GM12891 (cell line): ENCODE results near the gene FKBP3.
A peak's percentile ranks its signal among the peaks of the same experiment; 100 is the strongest.
"Not testable (repeated sequence)": the region's sequence is repeated elsewhere in the genome, so short reads cannot be mapped to it uniquely, and the experiment has no call there.

Experiments
- DNase-seq: peaks from one replicate; pipeline ENCODE4 v3.0.0; 2011; ENCODE audit warnings: low spot score; ENCODE audit not compliant: insufficient read length
- FAIRE-seq: peaks from 2 replicates; lab custom pipeline; 2011; peaks lifted over from hg19 to GRCh38; lab: Jason Lieb, UNC
- PAX5 ChIP-seq: IDR thresholded peaks from 2 replicates; pipeline ENCODE4 v1.6.1; 2011; ENCODE audit warnings: low read length, moderate library complexity, mild to moderate bottlenecking; ENCODE audit not compliant: insufficient read depth, severe bottlenecking
- POLR2A ChIP-seq: IDR thresholded peaks from 2 replicates; pipeline ENCODE4 v1.6.1; 2011; ENCODE audit warnings: low read depth, low read length, control low read depth
- POLR2AphosphoS5 ChIP-seq: IDR thresholded peaks from 2 replicates; pipeline ENCODE4 v1.6.1; 2011; ENCODE audit warnings: low read depth, low read length, control low read depth
- POU2F2 ChIP-seq: IDR thresholded peaks from 2 replicates; pipeline ENCODE4 v1.6.1; 2011; ENCODE audit warnings: low read depth, mild to moderate bottlenecking, control low read depth, low read length, moderate library complexity
- SPI1 ChIP-seq: IDR thresholded peaks from 2 replicates; pipeline ENCODE4 v1.6.1; 2011; ENCODE audit warnings: low read depth, low read length, control low read depth
- TAF1 ChIP-seq: IDR thresholded peaks from 2 replicates; pipeline ENCODE4 v1.6.1; 2011; ENCODE audit warnings: low read depth, low read length, control low read depth

Gene FKBP3

DNA sequence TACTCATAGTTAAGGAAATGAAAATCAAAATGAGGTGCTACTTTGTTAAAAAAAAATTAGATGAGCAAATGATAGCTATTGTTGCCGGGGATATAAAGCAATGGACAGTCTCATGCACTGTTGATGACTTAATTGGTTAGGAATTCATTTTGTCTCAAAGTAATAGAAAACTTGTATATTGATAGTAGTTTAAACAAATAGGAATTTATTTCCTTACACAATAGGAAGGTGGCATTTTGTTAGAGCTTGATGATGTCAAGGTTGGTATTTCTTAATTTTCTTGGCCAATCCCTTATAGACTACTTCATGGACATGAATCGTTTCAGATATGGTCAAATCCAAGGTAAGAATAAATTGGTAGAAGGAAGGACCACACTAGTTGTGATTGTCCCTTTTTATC is 42.6 kb downstream of the FKBP3 start:
- TF ChIP-seq TAF1 (no peak), POLR2A (no peak), PAX5 (no peak), SPI1 (no peak)
- DNase-seq (no peak), FAIRE-seq (no peak)

DNA sequence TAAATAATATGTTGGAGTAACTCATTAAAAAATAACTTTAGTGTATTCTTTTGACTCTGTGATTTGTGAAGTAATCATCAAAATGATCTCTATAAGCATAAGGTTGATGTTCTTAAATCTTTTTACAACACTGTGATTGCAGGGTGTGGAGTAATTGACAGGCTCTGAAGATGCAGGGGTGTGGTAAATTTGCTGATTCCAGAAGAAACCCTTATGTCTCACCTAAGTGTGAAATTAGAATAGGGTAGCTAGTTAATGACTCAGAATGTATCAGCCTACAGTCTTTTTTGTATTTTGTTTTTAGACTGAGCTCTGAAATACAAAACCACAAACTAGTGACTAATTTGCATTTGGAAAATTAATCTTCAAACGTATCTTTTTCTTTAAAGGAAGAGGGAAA is 44.5 kb downstream of the FKBP3 start:
- FAIRE-seq (no peak), DNase-seq (no peak)
- TF ChIP-seq POLR2AphosphoS5 (no peak), TAF1 (no peak), POLR2A (no peak), POU2F2 (no peak), PAX5 (no peak), SPI1 (no peak)

DNA sequence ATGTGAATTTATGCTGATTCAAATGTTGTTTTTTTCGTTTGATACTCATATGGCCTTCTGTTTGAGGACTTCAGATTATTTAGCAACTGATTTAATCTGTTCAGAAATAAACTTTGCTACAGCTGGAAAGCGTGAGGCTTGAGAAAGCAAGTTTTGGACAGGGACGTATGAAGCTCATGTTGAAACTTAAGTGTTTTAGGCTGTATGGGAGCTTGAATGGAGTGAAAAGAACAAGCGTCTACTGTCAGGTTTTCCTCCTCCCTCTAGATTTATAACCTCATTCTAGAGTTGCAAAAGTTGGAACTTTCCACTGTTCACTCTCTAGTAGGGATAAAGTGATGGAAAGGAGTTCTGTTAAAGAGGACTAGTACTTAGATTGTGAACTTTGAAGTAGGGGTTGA is 49.3 kb downstream of the FKBP3 start:
- peak; percentile 65 for FAIRE-seq
- TF ChIP-seq PAX5 = no peak
- TF ChIP-seq TAF1 = no peak
- no peak for TF ChIP-seq SPI1
- no peak for TF ChIP-seq POLR2A
- no peak for TF ChIP-seq POU2F2
- TF ChIP-seq POLR2AphosphoS5 = no peak
- DNase-seq = no peak

DNA sequence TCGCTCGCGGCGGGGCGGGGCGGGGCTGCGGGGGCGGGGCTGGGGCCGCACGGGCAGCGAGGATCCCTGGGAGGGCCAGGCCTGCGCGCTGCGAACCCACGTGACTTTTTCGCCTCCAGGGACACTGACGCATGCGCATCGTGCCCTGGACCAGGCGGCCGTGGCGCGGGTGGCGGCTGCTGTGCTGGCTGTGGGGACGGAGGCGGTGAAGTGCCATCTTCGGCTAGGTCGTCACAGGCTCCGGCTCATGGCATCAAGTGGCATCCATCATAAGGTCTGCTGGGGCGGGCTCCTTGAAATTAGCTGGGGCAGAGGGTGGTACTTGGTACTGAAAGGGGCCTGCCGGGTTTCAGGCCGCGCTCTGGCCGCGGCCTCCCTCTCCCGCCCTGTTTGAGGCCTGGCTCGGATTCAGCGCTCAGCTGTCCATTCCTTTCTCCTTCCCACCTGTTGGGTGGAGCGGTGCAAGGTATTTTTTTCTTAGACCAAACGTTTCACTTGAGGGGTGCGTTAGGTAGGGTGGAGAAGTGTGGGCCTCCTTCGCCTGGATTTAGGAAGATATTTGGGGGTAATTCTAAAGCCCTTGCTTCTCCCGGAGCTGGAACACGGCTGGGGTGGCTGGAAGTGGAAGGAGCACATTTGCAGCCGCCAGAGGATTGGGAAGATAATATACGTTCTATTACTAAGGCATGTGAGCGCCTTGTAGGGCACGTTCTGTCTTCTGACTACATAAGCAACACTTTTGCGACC is 50.1 kb downstream of the FKBP3 start, which contains the start of gene PRPF39:
TSS of gene PRPF39 (plus strand) at position 141 of the 747 bp plus-strand sequence. CDS start 11,124 bp downstream, outside the sequence.
- FAIRE-seq (peak; percentile 92), DNase-seq (peak; percentile 93)
- TF ChIP-seq PAX5 (no peak), POLR2AphosphoS5 (peak; percentile 95), POLR2A (peak; percentile 92), POU2F2 (no peak), SPI1 (no peak), TAF1 (peak; percentile 52; the same call in 1 of the 2 replicates)

DNA sequence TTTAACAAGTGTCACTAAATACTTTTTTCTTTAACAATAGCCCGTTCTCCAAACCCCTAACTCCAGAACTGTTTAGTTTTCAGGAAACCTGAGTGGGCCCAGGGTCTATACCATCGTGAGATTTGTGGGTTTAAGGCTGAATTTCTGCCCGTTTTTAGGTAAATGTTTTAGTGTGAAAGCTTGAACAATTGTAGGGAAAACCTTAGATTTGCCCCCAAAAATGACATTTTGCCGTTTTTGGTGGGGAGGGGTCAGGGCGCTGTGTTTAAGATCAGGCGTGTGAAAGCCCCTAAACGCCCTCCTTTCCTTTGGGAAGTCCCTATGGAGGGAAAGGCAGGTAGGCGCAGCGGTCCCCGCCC is 50.7 kb downstream of the FKBP3 start:
- TF ChIP-seq PAX5 = no peak
- 0 out of 2 replicates have a peak, but pooled peaks have one; percentile 1 for TF ChIP-seq POU2F2
- DNase-seq (no peak), FAIRE-seq (no peak)

DNA sequence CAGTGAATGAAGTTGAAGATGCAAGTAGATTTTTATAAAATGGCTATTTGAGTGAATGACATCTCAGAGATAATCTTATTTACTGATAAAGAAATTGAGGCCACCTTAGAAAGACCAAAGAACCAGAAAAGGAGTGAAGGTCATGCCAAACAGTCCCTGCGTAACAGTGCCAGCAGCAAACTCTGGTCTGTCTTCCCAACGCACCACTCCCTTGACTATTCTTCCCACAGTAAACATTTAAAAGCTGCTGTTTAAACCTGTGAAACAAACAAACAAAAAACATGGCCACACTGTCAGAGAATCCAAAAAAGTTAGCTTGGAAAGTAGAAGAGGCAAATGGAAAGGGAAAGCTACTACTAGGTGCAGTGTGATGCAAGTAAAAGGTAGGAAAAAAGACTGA is 51.9 kb downstream of the FKBP3 start:
- no peak for DNase-seq
- no peak for TF ChIP-seq POLR2A
- TF ChIP-seq TAF1 = no peak
- TF ChIP-seq POLR2AphosphoS5 = no peak
- TF ChIP-seq PAX5 = no peak
- TF ChIP-seq SPI1 = no peak
- TF ChIP-seq POU2F2 = no peak
- FAIRE-seq = no peak

DNA sequence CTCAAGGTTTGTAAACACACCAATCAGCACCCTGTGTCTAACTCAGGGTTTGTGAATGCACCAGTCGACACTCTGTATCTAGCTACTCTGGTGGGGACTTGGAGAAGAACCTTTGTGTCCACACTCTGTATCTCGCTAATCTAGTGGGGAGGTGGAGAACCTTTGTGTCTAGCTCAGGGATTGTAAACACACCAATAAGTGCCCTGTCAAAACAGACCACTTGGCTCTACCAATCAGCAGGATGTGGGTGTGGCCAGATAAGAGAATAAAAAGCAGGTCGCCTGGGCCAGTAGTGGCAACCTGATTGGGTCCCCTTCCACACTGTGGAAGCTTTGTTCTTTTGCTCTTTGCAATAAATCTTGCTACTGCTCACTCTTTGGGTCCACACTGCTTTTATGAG is 53.2 kb downstream of the FKBP3 start:
- not testable (repeated sequence) for FAIRE-seq, DNase-seq

DNA sequence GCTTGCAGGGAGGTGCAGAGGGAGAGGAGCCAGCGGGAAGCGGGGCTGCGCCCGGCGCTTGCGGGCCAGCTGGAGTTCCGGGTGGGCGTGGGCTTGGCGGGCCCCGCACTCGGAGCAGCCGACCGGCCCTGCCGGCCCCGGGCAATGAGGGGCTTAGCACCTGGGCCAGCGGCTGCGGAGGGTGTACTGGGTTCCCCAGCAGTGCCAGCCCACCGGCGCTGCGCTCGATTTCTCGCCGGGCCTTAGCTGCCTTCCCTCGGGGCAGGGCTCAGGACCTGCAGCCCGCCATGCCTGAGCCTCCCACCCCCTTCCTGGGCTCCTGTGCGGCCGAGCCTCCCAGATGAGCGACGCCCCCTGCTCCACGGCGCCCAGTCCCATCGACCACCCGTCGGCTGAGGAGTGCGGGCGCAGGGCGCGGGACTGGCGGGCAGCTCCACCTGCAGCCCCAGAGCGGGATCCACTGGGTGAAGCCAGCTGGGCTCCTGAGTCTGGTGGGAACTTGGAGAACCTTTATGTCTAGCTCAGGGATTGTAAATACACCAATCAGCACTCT is 53.8 kb downstream of the FKBP3 start:
- FAIRE-seq, DNase-seq: not testable (repeated sequence)

DNA sequence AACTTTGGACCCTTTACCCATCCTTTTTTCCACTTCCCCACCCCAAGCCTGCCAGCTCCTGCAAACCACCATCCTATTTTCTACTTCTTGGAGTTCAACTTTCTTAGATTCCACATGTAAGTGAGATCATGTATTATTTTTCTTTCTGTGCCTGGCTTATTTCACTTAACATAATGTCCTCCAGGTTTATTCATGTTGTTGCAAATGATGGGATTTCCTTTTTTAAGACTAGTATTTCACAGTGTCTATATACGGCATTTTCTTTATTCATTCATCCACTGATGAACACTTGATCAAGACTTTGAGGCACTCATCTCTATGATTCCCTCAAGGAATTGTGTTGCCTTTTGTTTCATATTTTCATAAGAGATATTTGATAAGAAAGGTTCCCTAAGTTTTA is 56.0 kb downstream of the FKBP3 start:
- no peak for TF ChIP-seq POU2F2
- no peak for TF ChIP-seq TAF1
- no peak for TF ChIP-seq POLR2AphosphoS5
- TF ChIP-seq PAX5 = no peak
- TF ChIP-seq SPI1 = no peak
- no peak for TF ChIP-seq POLR2A
- no peak for FAIRE-seq
- DNase-seq = no peak

DNA sequence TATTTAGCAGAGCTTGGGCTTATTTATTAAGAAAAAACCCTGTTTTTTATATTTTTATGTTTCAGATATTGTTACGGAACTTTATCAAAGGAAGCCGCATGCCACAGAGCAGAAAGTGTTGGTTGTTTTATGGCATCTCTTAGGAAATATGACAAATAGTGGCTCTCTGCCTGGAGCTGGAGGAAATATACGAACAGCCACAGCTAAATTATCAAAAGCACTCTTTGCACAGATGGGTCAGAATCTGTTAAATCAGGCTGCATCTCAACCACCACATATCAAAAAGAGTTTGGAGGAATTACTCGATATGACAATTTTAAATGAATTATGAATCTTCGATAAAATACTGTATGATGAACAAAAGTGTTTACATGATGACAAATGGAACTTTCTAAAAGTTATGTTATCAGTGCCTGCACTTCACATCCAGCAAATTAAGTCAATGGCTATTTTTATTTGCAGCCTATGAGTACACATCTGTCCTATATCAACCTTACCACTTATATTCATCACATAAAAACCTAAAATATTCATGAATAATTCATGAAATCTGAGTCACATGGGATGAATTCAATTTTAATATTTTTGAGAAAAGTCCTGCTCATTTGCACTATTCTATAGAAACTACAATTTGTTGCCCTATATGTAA is 60.9 kb downstream of the FKBP3 start:
- FAIRE-seq = no peak
- TF ChIP-seq TAF1 = no peak
- no peak for DNase-seq

DNA sequence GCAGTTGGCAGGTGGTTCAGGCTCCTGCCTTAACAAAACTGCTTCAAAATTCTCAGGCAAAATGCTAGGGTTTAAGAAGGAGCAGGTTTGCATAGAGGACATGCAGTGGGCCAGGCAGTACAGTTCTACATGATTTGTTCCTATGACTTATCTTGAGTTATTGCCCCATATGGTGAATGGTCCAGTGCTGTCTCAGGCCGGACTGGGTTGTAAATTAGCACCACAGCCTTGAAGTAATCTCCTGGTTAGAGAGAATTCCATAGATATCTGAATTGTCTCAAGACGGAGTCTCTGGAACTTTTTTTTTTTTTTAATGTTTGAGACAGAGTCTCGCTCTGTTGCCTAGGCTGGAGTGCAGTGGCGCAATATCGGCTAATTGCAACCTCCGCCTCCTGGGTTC is 62.2 kb downstream of the FKBP3 start:
- TF ChIP-seq POLR2AphosphoS5 = no peak
- TF ChIP-seq POU2F2 = no peak
- TF ChIP-seq TAF1 = no peak
- no peak for TF ChIP-seq SPI1
- TF ChIP-seq PAX5 = no peak
- no peak for TF ChIP-seq POLR2A
- FAIRE-seq = no peak
- no peak for DNase-seq
